Measurements from ENCODE around the gene DNASE1L1.

Gene DNASE1L1

GRCh38 chrX:154357205-154357604 is 51.8 kb downstream of the DNASE1L1 start:
- DNase-seq: no peak
- no peaks in the 10 kb centered on the region for H3K27me3 ChIP-seq (replicated peaks in 2 of 5; ENCODE audit: control insufficient read depth in 4 of 5, insufficient read depth in 5 of 5, low read length in 4 of 5)
- H3K4me1 ChIP-seq (ENCODE audit: control extremely low read depth in 1 of 4, control insufficient read depth in 4 of 4, insufficient read depth in 4 of 4, low read length in 3 of 4): no peaks in the 10 kb centered on the region
- no peak overlapping the region for H3K27ac ChIP-seq (ENCODE audit: insufficient read depth in 1 of 2, low read depth in 1 of 2, low read length in 2 of 2, poor library complexity in 1 of 2, severe bottlenecking in 2 of 2)
- POLR2A ChIA-PET: no interaction called here
- no peak overlapping the region for H3K4me3 ChIP-seq (ENCODE audit: control insufficient read depth in 1 of 7, extremely low read depth in 1 of 7, insufficient read depth in 4 of 7, low read depth in 2 of 7, low read length in 6 of 7)
- CTCF ChIA-PET: no interaction called here
- H3K9me3 ChIP-seq (ENCODE audit: control extremely low read depth in 1 of 5, control insufficient read depth in 4 of 5, insufficient read depth in 2 of 5, low read depth in 1 of 5, low read length in 4 of 5): no peaks in the 10 kb centered on the region
- H3K36me3 ChIP-seq (ENCODE audit: control insufficient read depth in 4 of 4, insufficient read depth in 4 of 4, low read length in 3 of 4): peaks cover 6 to 90% (median 62%) of the 10 kb centered on the region in 4 experiments
- 92% methylated on average over 23 of the region's 27 CpGs for whole genome bisulfite sequencing (ENCODE audit: insufficient coverage)

- H3K4me3 ChIP-seq (ENCODE audit: control insufficient read depth in 1 of 7, extremely low read depth in 1 of 7, insufficient read depth in 4 of 7, low read depth in 2 of 7, low read length in 6 of 7): no peak overlapping the region
- no peaks in the 10 kb centered on the region for H3K9me3 ChIP-seq (ENCODE audit: control extremely low read depth in 1 of 5, control insufficient read depth in 4 of 5, insufficient read depth in 2 of 5, low read depth in 1 of 5, low read length in 4 of 5)
- DNase-seq: no peak
- no peak overlapping the region for H3K27ac ChIP-seq (ENCODE audit: insufficient read depth in 1 of 2, low read depth in 1 of 2, low read length in 2 of 2, poor library complexity in 1 of 2, severe bottlenecking in 2 of 2)
- H3K36me3 ChIP-seq (ENCODE audit: control insufficient read depth in 4 of 4, insufficient read depth in 4 of 4, low read length in 3 of 4): peaks cover 6 to 90% (median 59%) of the 10 kb centered on the region in 4 experiments
- H3K4me1 ChIP-seq (ENCODE audit: control extremely low read depth in 1 of 4, control insufficient read depth in 4 of 4, insufficient read depth in 4 of 4, low read length in 3 of 4): peaks cover 0 to 1% (median 0%) of the 10 kb centered on the region in 4 experiments
- ChIA-PET POLR2A (no interaction called here), CTCF (no interaction called here)
- no peaks in the 10 kb centered on the region for H3K27me3 ChIP-seq (replicated peaks in 2 of 5; ENCODE audit: control insufficient read depth in 4 of 5, insufficient read depth in 5 of 5, low read length in 4 of 5)
- 89% methylated on average over 11 of the region's 13 CpGs for WGBS (ENCODE audit: insufficient coverage)
Observed at GRCh38 chrX:154356596-154356995, 52.5 kb downstream of the DNASE1L1 start.

- Histone ChIP-seq H3K36me3 (ENCODE audit: control insufficient read depth in 4 of 4, insufficient read depth in 4 of 4, low read length in 3 of 4) (peaks cover 6 to 93% (median 59%) of the 10 kb centered on the region in 4 experiments), H3K27ac (ENCODE audit: insufficient read depth in 1 of 2, low read depth in 1 of 2, low read length in 2 of 2, poor library complexity in 1 of 2, severe bottlenecking in 2 of 2) (no peak overlapping the region), H3K4me1 (ENCODE audit: control extremely low read depth in 1 of 4, control insufficient read depth in 4 of 4, insufficient read depth in 4 of 4, low read length in 3 of 4) (peaks cover 0 to 1% (median 0%) of the 10 kb centered on the region in 4 experiments), H3K9me3 (ENCODE audit: control extremely low read depth in 1 of 5, control insufficient read depth in 4 of 5, insufficient read depth in 2 of 5, low read depth in 1 of 5, low read length in 4 of 5) (no peaks in the 10 kb centered on the region), H3K4me3 (ENCODE audit: control insufficient read depth in 1 of 7, extremely low read depth in 1 of 7, insufficient read depth in 4 of 7, low read depth in 2 of 7, low read length in 6 of 7) (no peak overlapping the region), H3K27me3 (replicated peaks in 2 of 5; ENCODE audit: control insufficient read depth in 4 of 5, insufficient read depth in 5 of 5, low read length in 4 of 5) (peaks cover 0 to 1% (median 0%) of the 10 kb centered on the region in 5 experiments)
- CTCF ChIA-PET: interaction anchor here (1.8 kb wide), 1 partner anchor 18 kb away, joined by 4 read pairs; no protein-coding TSS in a partner anchor
- no peak for DNase-seq
- POLR2A ChIA-PET: no interaction called here
- 94% methylated on average over 12 of the region's 12 CpGs for WGBS (ENCODE audit: insufficient coverage)
Observed at GRCh38 chrX:154355776-154356140, 53.3 kb downstream of the DNASE1L1 start.

- no peak overlapping the region for H3K4me3 ChIP-seq (ENCODE audit: control insufficient read depth in 1 of 7, extremely low read depth in 1 of 7, insufficient read depth in 4 of 7, low read depth in 2 of 7, low read length in 6 of 7)
- no peak overlapping the region for H3K27ac ChIP-seq (ENCODE audit: insufficient read depth in 1 of 2, low read depth in 1 of 2, low read length in 2 of 2, poor library complexity in 1 of 2, severe bottlenecking in 2 of 2)
- DNase-seq: no peak
- WGBS (ENCODE audit: insufficient coverage): 95% methylated on average over 30 of the region's 30 CpGs
- ChIA-PET POLR2A (no interaction called here), CTCF (interaction anchor here (1.8 kb wide), 1 partner anchor 18 kb away, joined by 4 read pairs; no protein-coding TSS in a partner anchor)
- H3K27me3 ChIP-seq (replicated peaks in 2 of 5; ENCODE audit: control insufficient read depth in 4 of 5, insufficient read depth in 5 of 5, low read length in 4 of 5): peaks cover 0 to 6% (median 0%) of the 10 kb centered on the region in 5 experiments
- H3K4me1 ChIP-seq (ENCODE audit: control extremely low read depth in 1 of 4, control insufficient read depth in 4 of 4, insufficient read depth in 4 of 4, low read length in 3 of 4): peaks cover 0 to 1% (median 0%) of the 10 kb centered on the region in 4 experiments
- peaks cover 6 to 97% (median 59%) of the 10 kb centered on the region in 4 experiments for H3K36me3 ChIP-seq (ENCODE audit: control insufficient read depth in 4 of 4, insufficient read depth in 4 of 4, low read length in 3 of 4)
- H3K9me3 ChIP-seq (ENCODE audit: control extremely low read depth in 1 of 5, control insufficient read depth in 4 of 5, insufficient read depth in 2 of 5, low read depth in 1 of 5, low read length in 4 of 5): no peaks in the 10 kb centered on the region
Observed at GRCh38 chrX:154355094-154355775, 53.8 kb downstream of the DNASE1L1 start.

GRCh38 chrX:154354516-154354915 is 54.5 kb downstream of the DNASE1L1 start:
- no peak overlapping the region for H3K27ac ChIP-seq (ENCODE audit: insufficient read depth in 1 of 2, low read depth in 1 of 2, low read length in 2 of 2, poor library complexity in 1 of 2, severe bottlenecking in 2 of 2)
- no peak for DNase-seq
- no peak overlapping the region for H3K4me3 ChIP-seq (ENCODE audit: control insufficient read depth in 1 of 7, extremely low read depth in 1 of 7, insufficient read depth in 4 of 7, low read depth in 2 of 7, low read length in 6 of 7)
- ChIA-PET CTCF (interaction anchor here (1.8 kb wide), 1 partner anchor 19 kb away, joined by 4 read pairs; no protein-coding TSS in a partner anchor), POLR2A (no interaction called here)
- peaks cover 0 to 7% (median 0%) of the 10 kb centered on the region in 5 experiments for H3K27me3 ChIP-seq (replicated peaks in 2 of 5; ENCODE audit: control insufficient read depth in 4 of 5, insufficient read depth in 5 of 5, low read length in 4 of 5)
- H3K36me3 ChIP-seq (ENCODE audit: control insufficient read depth in 4 of 4, insufficient read depth in 4 of 4, low read length in 3 of 4): peaks cover 5 to 97% (median 59%) of the 10 kb centered on the region in 4 experiments
- WGBS (ENCODE audit: insufficient coverage): 96% methylated on average over 13 of the region's 13 CpGs
- peaks cover 0 to 1% (median 0%) of the 10 kb centered on the region in 4 experiments for H3K4me1 ChIP-seq (ENCODE audit: control extremely low read depth in 1 of 4, control insufficient read depth in 4 of 4, insufficient read depth in 4 of 4, low read length in 3 of 4)
- no peaks in the 10 kb centered on the region for H3K9me3 ChIP-seq (ENCODE audit: control extremely low read depth in 1 of 5, control insufficient read depth in 4 of 5, insufficient read depth in 2 of 5, low read depth in 1 of 5, low read length in 4 of 5)

GRCh38 chrX:154354013-154354412 is 55.0 kb downstream of the DNASE1L1 start:
- no peak for DNase-seq
- H3K36me3 ChIP-seq (ENCODE audit: control insufficient read depth in 4 of 4, insufficient read depth in 4 of 4, low read length in 3 of 4): peaks cover 4 to 96% (median 59%) of the 10 kb centered on the region in 4 experiments
- H3K27ac ChIP-seq (ENCODE audit: insufficient read depth in 1 of 2, low read depth in 1 of 2, low read length in 2 of 2, poor library complexity in 1 of 2, severe bottlenecking in 2 of 2): no peak overlapping the region

GRCh38 chrX:154353172-154353843 is 55.7 kb downstream of the DNASE1L1 start:
- H3K9me3 ChIP-seq (ENCODE audit: control extremely low read depth in 1 of 5, control insufficient read depth in 4 of 5, insufficient read depth in 2 of 5, low read depth in 1 of 5, low read length in 4 of 5): no peaks in the 10 kb centered on the region
- peaks cover 0 to 7% (median 0%) of the 10 kb centered on the region in 5 experiments for H3K27me3 ChIP-seq (replicated peaks in 2 of 5; ENCODE audit: control insufficient read depth in 4 of 5, insufficient read depth in 5 of 5, low read length in 4 of 5)
- ChIA-PET CTCF (interaction anchor here (1.5 kb wide), 1 partner anchor 9 kb away, joined by 4 read pairs; no protein-coding TSS in a partner anchor), POLR2A (no interaction called here)
- DNase-seq: no peak
- 96% methylated on average over 23 of the region's 24 CpGs for WGBS (ENCODE audit: insufficient coverage)
- no peak overlapping the region for H3K27ac ChIP-seq (ENCODE audit: insufficient read depth in 1 of 2, low read depth in 1 of 2, low read length in 2 of 2, poor library complexity in 1 of 2, severe bottlenecking in 2 of 2)
- H3K4me3 ChIP-seq (ENCODE audit: control insufficient read depth in 1 of 7, extremely low read depth in 1 of 7, insufficient read depth in 4 of 7, low read depth in 2 of 7, low read length in 6 of 7): no peak overlapping the region
- H3K4me1 ChIP-seq (ENCODE audit: control extremely low read depth in 1 of 4, control insufficient read depth in 4 of 4, insufficient read depth in 4 of 4, low read length in 3 of 4): peaks cover 0 to 4% (median 2%) of the 10 kb centered on the region in 4 experiments
- peaks cover 4 to 96% (median 55%) of the 10 kb centered on the region in 4 experiments for H3K36me3 ChIP-seq (ENCODE audit: control insufficient read depth in 4 of 4, insufficient read depth in 4 of 4, low read length in 3 of 4)

More at GRCh38 chrX:154354013-154354412, 55.0 kb downstream of the DNASE1L1 start:
- ChIA-PET CTCF (interaction anchor here (1.5 kb wide), 1 partner anchor 9 kb away, joined by 4 read pairs; no protein-coding TSS in a partner anchor), POLR2A (no interaction called here)
- Histone ChIP-seq H3K9me3 (ENCODE audit: control extremely low read depth in 1 of 5, control insufficient read depth in 4 of 5, insufficient read depth in 2 of 5, low read depth in 1 of 5, low read length in 4 of 5) (no peaks in the 10 kb centered on the region), H3K4me1 (ENCODE audit: control extremely low read depth in 1 of 4, control insufficient read depth in 4 of 4, insufficient read depth in 4 of 4, low read length in 3 of 4) (peaks cover 0 to 1% (median 0%) of the 10 kb centered on the region in 4 experiments), H3K27me3 (replicated peaks in 2 of 5; ENCODE audit: control insufficient read depth in 4 of 5, insufficient read depth in 5 of 5, low read length in 4 of 5) (peaks cover 0 to 7% (median 0%) of the 10 kb centered on the region in 5 experiments), H3K4me3 (ENCODE audit: control insufficient read depth in 1 of 7, extremely low read depth in 1 of 7, insufficient read depth in 4 of 7, low read depth in 2 of 7, low read length in 6 of 7) (no peak overlapping the region)
- 95% methylated on average over 12 of the region's 14 CpGs for WGBS (ENCODE audit: insufficient coverage)
